HepG2 (cell line): ENCODE data around the gene DPM1. TPM values are rescaled to one million over a fixed set of nuclear protein-coding genes. Genes with fewer than 3 reads are reported as not detected.

Experiments used
- ATAC-seq: fragments of 200-7000 bp; cut with Tn5 transposase; 3 replicates; pipeline ENCODE4 v1.9.1; 2020; ENCODE audit warnings: mild to moderate bottlenecking, moderate library complexity
- BruUV-seq: library from RNA; stranded (reverse); fragments of 400-500 nt; replicated peaks from 2 replicates; lab custom pipeline; 2021; lab: Mats Ljungman, UMichigan
- CTCF ChIA-PET: fragments of 300-600 bp; formaldehyde crosslinking; extraction: SDS; loops from one replicate; lab custom pipeline; 2021; ENCODE audit warnings: low total read pairs, inconsistent platforms, low intra/inter-chr PET ratio; lab: Yijun Ruan, JAX
- POLR2A ChIA-PET: fragments of 350-600 bp; sonication (Branson Sonifier 250); formaldehyde crosslinking; loops from one replicate; lab custom pipeline; 2020; ENCODE audit warnings: antibody characterized with exemption, inconsistent platforms; lab: Yijun Ruan, JAX
- DNase-seq: peaks from one replicate; pipeline ENCODE4 v3.0.0-alpha.2; 2015; ENCODE audit warnings: low spot score
- FAIRE-seq: peaks from 3 replicates; lab custom pipeline; 2011; peaks lifted over from hg19 to GRCh38; lab: Jason Lieb, UNC
- H2AFZ ChIP-seq: one replicate; pipeline ENCODE4 v1.6.1; 2011; ENCODE audit warnings: low read length, inconsistent platforms
- H3K27ac ChIP-seq: fragments of 300-600 bp; 3 replicates; pipeline ENCODE4 v1.8.0; 2011; ENCODE audit warnings: mixed run types, mild to moderate bottlenecking, mixed read lengths, low read length, inconsistent platforms; ENCODE audit not compliant: insufficient read depth; ENCODE audit errors: extremely low read length
- H3K27me3 ChIP-seq, 2 experiments: fragments of 200-600 bp in 1 of 2; 2 replicates in 1 of 2; 3 replicates in 1 of 2; pipeline versions ENCODE4 v1.6.0 to v1.8.0; 2011; ENCODE audit warnings: low read length in 2 of 2, mild to moderate bottlenecking in 2 of 2, moderate library complexity in 2 of 2, inconsistent platforms in 1 of 2; ENCODE audit not compliant: insufficient read depth in 2 of 2, control insufficient read depth in 1 of 2
- H3K36me3 ChIP-seq, 2 experiments: fragments of 200-600 bp in 1 of 2; replicated peaks in 1 of 2; 2 replicates in 1 of 2; 3 replicates in 1 of 2; pipeline versions ENCODE4 v1.5.1 to v1.8.0; 2011; ENCODE audit warnings: low read length in 2 of 2, inconsistent platforms in 1 of 2; ENCODE audit not compliant: insufficient read depth in 2 of 2, control insufficient read depth in 1 of 2
- H3K4me1 ChIP-seq: 2 replicates; pipeline ENCODE4 v1.5.1; 2012; ENCODE audit warnings: low read length, inconsistent platforms; ENCODE audit not compliant: insufficient read depth
- H3K4me2 ChIP-seq: 2 replicates; pipeline ENCODE4 v1.6.0; 2011; ENCODE audit warnings: low read depth, low read length, inconsistent platforms
- H3K4me3 ChIP-seq, 3 experiments: fragments of 200-600 bp in 1 of 3; sonication (generic), shearing (Covaris generic) in 1 of 3; replicated peaks in 1 of 3; 2 replicates each; pipeline ENCODE4 v1.5.1; 2011 to 2016; ENCODE audit warnings: low read length in 3 of 3, inconsistent platforms in 2 of 3, low read depth in 2 of 3, mild to moderate bottlenecking in 2 of 3, control low read depth in 1 of 3, mixed read lengths in 1 of 3; ENCODE audit not compliant: insufficient read depth in 1 of 3
- H3K79me2 ChIP-seq: one replicate; pipeline ENCODE4 v1.6.1; 2011; ENCODE audit warnings: low read length, inconsistent platforms; ENCODE audit not compliant: insufficient read depth
- H3K9ac ChIP-seq: 2 replicates; pipeline ENCODE4 v1.6.0; 2011; ENCODE audit warnings: mild to moderate bottlenecking, low read depth, low read length, inconsistent platforms; ENCODE audit not compliant: insufficient read depth
- H3K9me3 ChIP-seq: 2 replicates; pipeline ENCODE4 v1.5.1; 2012; ENCODE audit warnings: mild to moderate bottlenecking, low read length
- H4K20me1 ChIP-seq: 2 replicates; pipeline ENCODE4 v1.6.0; 2011; ENCODE audit warnings: inconsistent platforms, mild to moderate bottlenecking, low read length, moderate library complexity; ENCODE audit not compliant: insufficient read depth
- ARID2 ChIP-seq: sonication (generic); formaldehyde crosslinking; IDR thresholded peaks from 2 replicates; pipeline ENCODE4 v1.8.1; 2022; ENCODE audit warnings: mild to moderate bottlenecking, missing genetic modification reagents, borderline replicate concordance
- MAZ ChIP-seq, 2 experiments: sonication (generic) in 1 of 2; formaldehyde crosslinking in 1 of 2; IDR thresholded peaks; 2 replicates each; pipeline versions ENCODE4 v1.5.0 to v1.6.1; 2012 to 2020; ENCODE audit warnings: low read depth in 2 of 2, mild to moderate bottlenecking in 2 of 2, borderline replicate concordance in 1 of 2, improper control_type of control experiment in 1 of 2, low read length in 1 of 2, missing genetic modification reagents in 1 of 2, moderate library complexity in 1 of 2
- NONO ChIP-seq, 2 experiments: fragments of 450-650 bp in 1 of 2; sonication (generic) in 1 of 2; formaldehyde crosslinking in 1 of 2; IDR thresholded peaks in 1 of 2; conservative IDR thresholded peaks in 1 of 2; 2 replicates each; pipeline versions ENCODE4 v1.6.1 to v1.8.0; 2017 to 2022; ENCODE audit warnings: mild to moderate bottlenecking in 1 of 2, missing genetic modification reagents in 1 of 2, moderate library complexity in 1 of 2
- NRL ChIP-seq: sonication (generic); formaldehyde crosslinking; IDR thresholded peaks from 2 replicates; pipeline ENCODE4 v1.5.0; 2020; ENCODE audit warnings: missing genetic modification reagents, mild to moderate bottlenecking, moderate library complexity, borderline replicate concordance
- POLR2A ChIP-seq, 2 experiments: IDR thresholded peaks; 2 replicates each; pipeline ENCODE4 v1.6.1; 2011; ENCODE audit warnings: low read depth in 2 of 2, low read length in 2 of 2, mild to moderate bottlenecking in 1 of 2, moderate library complexity in 1 of 2; ENCODE audit not compliant: insufficient read depth in 1 of 2
- POLR2AphosphoS5 ChIP-seq: IDR thresholded peaks from 2 replicates; pipeline ENCODE4 v1.6.1; 2012; ENCODE audit warnings: low read depth, low read length
- WGBS: methylation state at CpG from one replicate; pipeline ENCODE4 v1.1.6; 2017; ENCODE audit warnings: low lambda C conversion rate; 5-methylcytosine and 5-hydroxymethylcytosine counted together
- in situ Hi-C: cut with HindIII; loops from 2 replicates; pipeline ENCODE4 v1.10.0; 2017; ENCODE audit warnings: low pct_unique_long_range_greater_than_20kb; ENCODE audit not compliant: extremely low pct_ligation_motif_present
- intact Hi-C: fragments of 100-400 bp; cut with micrococcal nuclease; formaldehyde crosslinking; loops from one replicate; pipeline ENCODE4 v1.10.0; 2022; ENCODE audit not compliant: unreplicated experiment
- polyA plus RNA-seq, 8 experiments: library from polyadenylated mRNA; depleted of rRNA in 3 of 8; stranded (reverse) in 7 of 8; unstranded in 1 of 8; fragments of >200 nt; fragmentation: Illumina TruSeq in 4 of 8; extraction: Trizol in 4 of 8; gene quantifications; 2 replicates each; pipeline versions ENCODE4 v1.2.1 to v1.2.3, GENCODE V29; 2011 to 2016; ENCODE audit warnings: low read depth in 4 of 8, missing spikeins in 1 of 8, mixed read lengths in 1 of 8; ENCODE audit not compliant: insufficient read depth in 1 of 8
- total RNA-seq, 5 experiments: library from RNA; depleted of rRNA; stranded (reverse); fragments of >200 nt; fragmentation: Illumina TruSeq; extraction: Trizol; gene quantifications; 2 replicates each; pipeline ENCODE4 v1.2.3, GENCODE V29; 2016; ENCODE audit warnings: low read depth in 1 of 5
- TF ChIP-seq, protein P1 (sequence below): sonication (generic); formaldehyde crosslinking; IDR thresholded peaks from 2 replicates; pipeline ENCODE4 v1.9.0; 2021; ENCODE audit warnings: missing genetic modification reagents, mild to moderate bottlenecking, borderline replicate concordance

DPM1 gene
- total and polyA plus RNA-seq, 2 of the 13 experiments (the other 11 are each of a cell fraction or from before 2014, with no cell fraction given) = 83.2 to 161 TPM

DNA sequence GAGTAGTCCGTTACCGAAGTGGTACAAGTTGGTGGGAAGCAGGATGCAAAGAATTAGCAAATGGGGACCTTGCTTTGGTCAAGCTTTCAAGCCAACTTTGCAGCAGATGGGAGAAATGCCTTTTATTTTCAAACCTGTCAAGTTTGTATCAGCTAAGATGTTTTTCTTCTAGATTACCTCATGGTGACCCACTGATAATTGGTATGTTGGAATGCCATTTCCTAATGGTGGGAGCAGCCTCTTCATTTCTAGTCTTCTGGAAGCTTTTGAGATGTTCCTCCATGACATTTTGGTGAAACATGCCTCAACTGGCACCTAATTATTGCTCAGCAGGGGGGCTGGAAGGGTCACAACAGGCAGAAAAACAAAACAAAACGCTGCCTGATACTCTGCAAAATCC, 70.8 kb downstream of the DPM1 start:
- no peaks in the 10 kb centered on the region for H3K9me3 ChIP-seq
- peaks cover 3% of the 10 kb centered on the region; the same call in 1 of the 2 replicates for H4K20me1 ChIP-seq
- WGBS = 99% methylated on average over 3 of the region's 3 CpGs
- H3K4me3 ChIP-seq = no peak overlapping the region
- no peak for DNase-seq
- no peak overlapping the region for H3K4me2 ChIP-seq
- H3K4me1 ChIP-seq = no peaks in the 10 kb centered on the region
- BruUV-seq = no TSS peak
- POLR2A ChIA-PET = no interaction called here
- no peak for ATAC-seq
- TF ChIP-seq NRL (no peak), MAZ (IDR thresholded peaks at IDR 0.05; ENCODE audit: borderline replicate concordance, low read depth, low read length) (no peak), MAZ (CRISPR knock-in tag; IDR thresholded peaks at IDR 0.05; ENCODE audit: low read depth) (no peak), NONO (IDR thresholded peaks at IDR 0.05) (no peak), NONO (CRISPR knock-in tag; conservative IDR thresholded peaks at IDR 0.05) (no peak), POLR2AphosphoS5 (peak; percentile 45; the same call in 1 of the 2 replicates), ARID2 (CRISPR knock-in tag) (no peak), POLR2A (IDR thresholded peaks at IDR 0.05; ENCODE audit: insufficient read depth in 1 of 2, low read depth in 2 of 2, low read length in 2 of 2) (0 out of 4 replicates have a peak, but pooled peaks of 1 of the 2 experiments have one; percentile 4)
- TF ChIP-seq, protein P1, sequence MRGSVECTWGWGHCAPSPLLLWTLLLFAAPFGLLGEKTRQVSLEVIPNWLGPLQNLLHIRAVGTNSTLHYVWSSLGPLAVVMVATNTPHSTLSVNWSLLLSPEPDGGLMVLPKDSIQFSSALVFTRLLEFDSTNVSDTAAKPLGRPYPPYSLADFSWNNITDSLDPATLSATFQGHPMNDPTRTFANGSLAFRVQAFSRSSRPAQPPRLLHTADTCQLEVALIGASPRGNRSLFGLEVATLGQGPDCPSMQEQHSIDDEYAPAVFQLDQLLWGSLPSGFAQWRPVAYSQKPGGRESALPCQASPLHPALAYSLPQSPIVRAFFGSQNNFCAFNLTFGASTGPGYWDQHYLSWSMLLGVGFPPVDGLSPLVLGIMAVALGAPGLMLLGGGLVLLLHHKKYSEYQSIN (CRISPR knock-in tag) = no peak
- no peak overlapping the region for H3K9ac ChIP-seq
- H3K27ac ChIP-seq = no peak overlapping the region
- no peak overlapping the region for H2AFZ ChIP-seq
- in situ Hi-C loops = no loop called here
- H3K79me2 ChIP-seq = no peaks in the 10 kb centered on the region
- intact Hi-C loops = no loop called here
- H3K36me3 ChIP-seq = peaks cover 11 to 36% of the 10 kb centered on the region in 2 experiments
- CTCF ChIA-PET = no interaction called here
- no peaks in the 10 kb centered on the region for H3K27me3 ChIP-seq
- FAIRE-seq = no peak
